Glutamatergic neuron (in vitro differentiated cells): ENCODE measurements around the gene SYT6. TPM values are rescaled to one million over a fixed set of nuclear protein-coding genes. Genes with fewer than 3 reads are reported as not detected.

Experiments used
- DNase-seq: peaks from one replicate; pipeline ENCODE4 v3.0.0; 2022
- H3K27ac Mint-ChIP-seq: one replicate; pipeline ENCODE4 v1.8.0; 2020; ENCODE audit warnings: mild to moderate bottlenecking, mixed read lengths, inconsistent platforms; ENCODE audit not compliant: unreplicated experiment
- H3K27me3 Mint-ChIP-seq: one replicate; pipeline ENCODE4 v1.8.0; 2020; ENCODE audit warnings: mild to moderate bottlenecking, moderate library complexity, mixed read lengths, inconsistent platforms; ENCODE audit not compliant: unreplicated experiment
- H3K36me3 Mint-ChIP-seq: one replicate; pipeline ENCODE4 v1.8.0; 2020; ENCODE audit warnings: mild to moderate bottlenecking, mixed read lengths, inconsistent platforms; ENCODE audit not compliant: unreplicated experiment
- H3K4me1 Mint-ChIP-seq: one replicate; pipeline ENCODE4 v1.8.0; 2020; ENCODE audit warnings: mild to moderate bottlenecking, low read depth, mixed read lengths, inconsistent platforms; ENCODE audit not compliant: unreplicated experiment
- H3K4me3 Mint-ChIP-seq: one replicate; pipeline ENCODE4 v1.8.0; 2020; ENCODE audit warnings: mild to moderate bottlenecking, mixed read lengths, inconsistent platforms; ENCODE audit not compliant: unreplicated experiment
- H3K9me3 Mint-ChIP-seq: one replicate; pipeline ENCODE4 v1.8.0; 2020; ENCODE audit warnings: mild to moderate bottlenecking, moderate library complexity, mixed read lengths, inconsistent platforms; ENCODE audit not compliant: unreplicated experiment
- CTCF ChIP-seq: fragments of 200-600 bp; sonication (generic); IDR thresholded peaks from one replicate; pipeline ENCODE4 v1.5.0; 2021; ENCODE audit not compliant: partially characterized antibody, unreplicated experiment
- total RNA-seq: library from RNA; stranded (reverse); fragmentation: NEBNext Ultra II Directional; extraction: Animal tissue kit (Norgen Biotek cat#: 25700); gene quantifications from one replicate; pipeline ENCODE4 v1.2.1, GENCODE V29; 2021; ENCODE audit not compliant: unreplicated experiment

Gene SYT6
- total RNA-seq, 1 donor from 2014 or later = 11.1 TPM

- Mint-ChIP-seq H3K9me3 (peaks cover 1% of the 10 kb centered on the region), H3K36me3 (peaks cover 9% of the 10 kb centered on the region), H3K27ac (no peak overlapping the region), H3K4me1 (no peaks in the 10 kb centered on the region), H3K27me3 (peaks cover 4% of the 10 kb centered on the region), H3K4me3 (no peak overlapping the region)
- no peak for TF ChIP-seq CTCF
- no peak for DNase-seq
Measured at GRCh38 chr1:114048232-114048631, 105.4 kb downstream of the SYT6 start.

- no peak overlapping the region for H3K4me3 Mint-ChIP-seq
Measured at GRCh38 chr1:114043548-114043947, 110.1 kb downstream of the SYT6 start.

GRCh38 chr1:114043054-114043453, 110.6 kb downstream of the SYT6 start:
- TF ChIP-seq CTCF = no peak
- no peak for DNase-seq
- peaks cover 3% of the 10 kb centered on the region for H3K4me1 Mint-ChIP-seq

More at GRCh38 chr1:114043548-114043947, 110.1 kb downstream of the SYT6 start:
- H3K4me1 Mint-ChIP-seq = peaks cover 3% of the 10 kb centered on the region
- TF ChIP-seq CTCF = no peak
- no peak for DNase-seq
- H3K27ac Mint-ChIP-seq = no peak overlapping the region
- H3K36me3 Mint-ChIP-seq = peaks cover 9% of the 10 kb centered on the region
- H3K27me3 Mint-ChIP-seq = peaks cover 6% of the 10 kb centered on the region
- peaks cover 12% of the 10 kb centered on the region for H3K9me3 Mint-ChIP-seq

GRCh38 chr1:114040273-114041015, 113.2 kb downstream of the SYT6 start:
- H3K9me3 Mint-ChIP-seq = peaks cover 12% of the 10 kb centered on the region
- DNase-seq = no peak
- no peak for TF ChIP-seq CTCF
- H3K4me3 Mint-ChIP-seq = no peak overlapping the region
- peaks cover 3% of the 10 kb centered on the region for H3K4me1 Mint-ChIP-seq
- no peaks in the 10 kb centered on the region for H3K36me3 Mint-ChIP-seq
- H3K27ac Mint-ChIP-seq = no peak overlapping the region
- peaks cover 6% of the 10 kb centered on the region for H3K27me3 Mint-ChIP-seq

More at GRCh38 chr1:114043054-114043453, 110.6 kb downstream of the SYT6 start:
- Mint-ChIP-seq H3K27me3 (peaks cover 6% of the 10 kb centered on the region), H3K4me3 (no peak overlapping the region), H3K36me3 (peaks cover 9% of the 10 kb centered on the region), H3K27ac (no peak overlapping the region), H3K9me3 (peaks cover 12% of the 10 kb centered on the region)

Other genes with a start within 250 kb of the SYT6 start
- 31.1 TPM for gene AP4B1, start 249.1 kb downstream of the SYT6 start, total RNA-seq
- gene DCLRE1B, start 248.5 kb downstream of the SYT6 start, total RNA-seq = 6.1 TPM
- gene HIPK1, start 224.5 kb downstream of the SYT6 start, total RNA-seq = 41.0 TPM
- gene OLFML3, start 174.4 kb downstream of the SYT6 start, total RNA-seq = 2.9 TPM